Endothelial cell of umbilical vein (primary cell): ENCODE measurements around the gene CACTIN. TPM values are rescaled to one million over a fixed set of nuclear protein-coding genes. Genes with fewer than 3 reads are reported as not detected.

Source experiments
- BruUV-seq: library from RNA; stranded (reverse); fragments of 400-500 nt; replicated peaks from 2 replicates; lab custom pipeline; 2021; lab: Mats Ljungman, UMichigan
- CTCF ChIA-PET: fragments of 300-600, 350-600 bp; sonication (Branson Sonifier 250); formaldehyde crosslinking; loops from one replicate; lab custom pipeline; 2021; ENCODE audit warnings: antibody characterized with exemption, inconsistent platforms; lab: Charles Lee
- POLR2A ChIA-PET: fragments of 300-600, 350-600 bp; sonication (Branson Sonifier 250); formaldehyde crosslinking; loops from one replicate; lab custom pipeline; 2021; ENCODE audit warnings: antibody characterized with exemption, inconsistent platforms; lab: Charles Lee
- DNase-seq: peaks from one replicate; pipeline ENCODE4 v3.0.0-alpha.2; 2011; ENCODE audit warnings: low read depth, low spot score
- FAIRE-seq: peaks from 2 replicates; lab custom pipeline; 2011; peaks lifted over from hg19 to GRCh38; lab: Jason Lieb, UNC
- H2AFZ ChIP-seq: 2 replicates; pipeline ENCODE4 v1.6.0; 2012; ENCODE audit warnings: low read depth, low read length, control low read depth, inconsistent platforms
- H3K27ac ChIP-seq: 2 replicates; pipeline ENCODE4 v1.5.1; 2011; ENCODE audit warnings: low read depth, mild to moderate bottlenecking, control low read depth, low read length, moderate library complexity; ENCODE audit not compliant: insufficient read depth
- H3K27me3 ChIP-seq, 2 experiments: 2 replicates each; pipeline versions ENCODE4 v1.6.0 to v1.6.1; 2011; ENCODE audit warnings: low read length in 2 of 2, mixed read lengths in 1 of 2; ENCODE audit not compliant: control insufficient read depth in 2 of 2, insufficient read depth in 2 of 2
- H3K36me3 ChIP-seq, 2 experiments: 2 replicates in 1 of 2; 3 replicates in 1 of 2; pipeline ENCODE4 v1.5.1; 2011; ENCODE audit warnings: low read length in 2 of 2, mild to moderate bottlenecking in 1 of 2, moderate library complexity in 1 of 2; ENCODE audit not compliant: control insufficient read depth in 2 of 2, insufficient read depth in 2 of 2; ENCODE audit errors: extremely low read depth in 1 of 2
- H3K4me1 ChIP-seq: 3 replicates; pipeline ENCODE4 v1.5.1; 2011; ENCODE audit warnings: mild to moderate bottlenecking, low read length; ENCODE audit not compliant: control insufficient read depth, insufficient read depth; ENCODE audit errors: extremely low read depth
- H3K4me2 ChIP-seq: 2 replicates; pipeline ENCODE4 v1.6.1; 2011; ENCODE audit warnings: low read length, control low read depth, mixed read lengths; ENCODE audit not compliant: insufficient read depth
- H3K4me3 ChIP-seq, 3 experiments: fragments of 200-600 bp in 1 of 3; sonication (generic), shearing (Covaris generic) in 1 of 3; replicated peaks in 1 of 3; 2 replicates each; pipeline ENCODE4 v1.5.1; 2011 to 2016; ENCODE audit warnings: control low read depth in 3 of 3, low read length in 3 of 3, mild to moderate bottlenecking in 2 of 3, inconsistent platforms in 1 of 3, low read depth in 1 of 3, moderate library complexity in 1 of 3; ENCODE audit not compliant: insufficient read depth in 1 of 3
- H3K79me2 ChIP-seq: 2 replicates; pipeline ENCODE4 v1.6.0; 2012; ENCODE audit warnings: low read length, inconsistent platforms; ENCODE audit not compliant: control insufficient read depth, insufficient read depth
- H3K9ac ChIP-seq: replicated peaks from 2 replicates; pipeline ENCODE3; 2011; ENCODE audit warnings: low read length, control low read depth; ENCODE audit not compliant: insufficient read depth; ENCODE audit errors: extremely low read depth
- H3K9me1 ChIP-seq: replicated peaks from 3 replicates; pipeline ENCODE4 v1.6.0; 2011; ENCODE audit warnings: mild to moderate bottlenecking, low read length; ENCODE audit not compliant: control insufficient read depth, insufficient read depth; ENCODE audit errors: extremely low read depth
- H3K9me3 ChIP-seq: replicated peaks from 2 replicates; pipeline ENCODE4 v1.5.1; 2012; ENCODE audit warnings: low read length, inconsistent platforms; ENCODE audit not compliant: control insufficient read depth, insufficient read depth
- H4K20me1 ChIP-seq: replicated peaks from 2 replicates; pipeline ENCODE3; 2011; ENCODE audit warnings: mild to moderate bottlenecking, low read length; ENCODE audit not compliant: control insufficient read depth, insufficient read depth; ENCODE audit errors: extremely low read depth
- CTCF ChIP-seq, 2 donors: IDR thresholded peaks; 1 replicate in 1 of 2; 2 replicates in 1 of 2; pipeline ENCODE4 v1.5.1; 2011; ENCODE audit warnings: low read length in 2 of 2, mild to moderate bottlenecking in 2 of 2, moderate library complexity in 2 of 2, control low read depth in 1 of 2, inconsistent platforms in 1 of 2, low read depth in 1 of 2; ENCODE audit not compliant: insufficient read depth in 1 of 2; ENCODE audit errors: extremely low read depth in 1 of 2
- JUN ChIP-seq: IDR thresholded peaks from 2 replicates; pipeline ENCODE4 v1.6.1; 2011; ENCODE audit warnings: borderline replicate concordance, low read depth; ENCODE audit not compliant: insufficient read length, insufficient read depth
- MAX ChIP-seq: IDR thresholded peaks from 2 replicates; pipeline ENCODE4 v1.6.1; 2011; ENCODE audit not compliant: insufficient read depth, insufficient read length
- MYC ChIP-seq: IDR thresholded peaks from one replicate; pipeline ENCODE4 v1.6.1; 2011; ENCODE audit warnings: mild to moderate bottlenecking, low read depth, low read length
- POLR2AphosphoS5 ChIP-seq: IDR thresholded peaks from 2 replicates; pipeline ENCODE4 v1.6.1; 2012; ENCODE audit warnings: low read depth, mild to moderate bottlenecking, control low read depth, low read length, moderate library complexity; ENCODE audit not compliant: insufficient read depth
- dilution Hi-C: fragments of 300-500 bp; cut with MboI; formaldehyde crosslinking; loops from one replicate; pipeline ENCODE4 v1.15.0; 2019; ENCODE audit warnings: low sequenced_read_pairs; ENCODE audit not compliant: extremely low pct_ligation_motif_present
- intact Hi-C: fragments of 100-400 bp; cut with micrococcal nuclease; formaldehyde crosslinking; loops from one replicate; pipeline ENCODE4 v1.10.0; 2022
- polyA plus RNA-seq, 4 experiments: library from polyadenylated mRNA; depleted of rRNA in 3 of 4; stranded (reverse) in 3 of 4; unstranded in 1 of 4; fragments of >200 nt; gene quantifications; 2 replicates each; pipeline versions ENCODE4 v1.2.1 to v1.2.3, GENCODE V29; 2011 to 2012; ENCODE audit warnings: missing spikeins in 1 of 4
- total RNA-seq: library from RNA; stranded (reverse); gene quantifications from 2 replicates; pipeline ENCODE4 v1.2.3, GENCODE V29; 2021

The CACTIN gene
- total and polyA plus RNA-seq, 2 donors (not counting 3 experiments of a cell fraction or from before 2014, with no cell fraction given) = 29.7 to 36.1 TPM

GRCh38 chr19:3660493-3661219 lies 34.1 kb upstream of the CACTIN start:
- Histone ChIP-seq H3K27ac (no peak overlapping the region), H3K9ac (no peak overlapping the region), H3K36me3 (peaks cover 0 to 58% of the 10 kb centered on the region in 2 experiments), H2AFZ (no peak overlapping the region), H3K9me1 (no peaks in the 10 kb centered on the region), H3K4me1 (no peaks in the 10 kb centered on the region), H3K79me2 (no peaks in the 10 kb centered on the region), H3K4me2 (no peak overlapping the region), H4K20me1 (no peaks in the 10 kb centered on the region), H3K4me3 (no peak overlapping the region), H3K27me3 (no peaks in the 10 kb centered on the region), H3K9me3 (no peaks in the 10 kb centered on the region)
- TF ChIP-seq POLR2AphosphoS5 (no peak), CTCF (IDR thresholded peaks at IDR 0.05; ENCODE audit: extremely low read depth in 1 of 2, insufficient read depth in 1 of 2, low read depth in 1 of 2, low read length in 2 of 2) (no peak), MAX (no peak), JUN (no peak), MYC (no peak)
- POLR2A ChIA-PET = no interaction called here
- BruUV-seq = no TSS peak
- intact Hi-C loops (no loop called here), dilution Hi-C loops (no loop called here)
- CTCF ChIA-PET = interaction anchor here (0.6 to 1.3 kb wide), 4 partner anchors 32 to 44 kb away, joined by 3 to 9 read pairs (median 4); partner anchors contain the start of gene PIP5K1C
- no peak for DNase-seq
- no peak for FAIRE-seq
